HuH-7 (cell line): Measurements from ENCODE around the gene LPO.
A peak's percentile ranks its signal among the peaks of the same experiment; 100 is the strongest.

Experiments
- DNase-seq: peaks from one replicate; pipeline ENCODE4 v3.0.0; 2011; ENCODE audit warnings: low spot score

Gene LPO

DNA sequence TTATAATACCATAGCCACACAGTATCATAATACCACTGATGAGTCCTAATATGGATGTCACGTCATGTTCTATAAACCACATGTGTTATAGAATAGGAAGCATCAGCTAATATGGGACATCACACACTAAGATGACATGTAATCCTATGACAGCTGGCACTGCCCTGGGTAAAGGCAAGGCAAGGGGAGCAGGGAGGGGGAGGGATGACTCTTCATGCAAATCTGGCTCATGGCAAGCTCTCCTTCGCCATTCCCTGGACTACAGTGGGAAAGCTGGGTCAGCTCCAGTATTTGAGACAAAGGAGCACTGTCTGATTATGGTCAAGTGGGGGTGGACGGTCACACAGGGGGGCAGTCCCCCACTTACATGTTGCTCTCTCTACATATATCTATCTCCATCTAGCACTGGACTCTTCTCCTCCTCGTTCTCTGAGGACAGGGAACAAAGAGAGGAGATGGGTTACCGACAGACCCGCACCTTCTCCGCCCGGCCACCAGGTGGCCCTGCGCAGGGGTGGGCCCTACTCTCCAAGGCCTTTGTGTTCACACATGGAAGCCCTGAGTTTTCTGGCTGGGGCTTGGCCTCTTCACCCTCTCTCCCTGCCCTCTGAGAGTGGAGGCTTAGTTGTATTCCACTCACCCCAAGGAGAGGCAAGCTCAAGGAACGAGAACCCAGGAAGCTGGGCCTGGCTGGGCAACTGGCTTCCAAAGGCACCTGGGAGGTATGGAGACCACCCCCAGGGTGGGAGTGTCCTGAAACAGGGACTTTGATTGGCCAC lies 65.8 kb downstream of the LPO start:
- DNase-seq, result peak; percentile 97

- DNase-seq, result no peak
Observed at GRCh38 chr17:58304750-58305486, 66.5 kb downstream of the LPO start.

GRCh38 chr17:58305626-58306025 lies 67.2 kb downstream of the LPO start:
- DNase-seq, result no peak

GRCh38 chr17:58306131-58306951 lies 68.0 kb downstream of the LPO start:
- no peak for DNase-seq

GRCh38 chr17:58307468-58308172 lies 69.2 kb downstream of the LPO start:
- DNase-seq, result no peak

GRCh38 chr17:58308173-58308984 lies 70.0 kb downstream of the LPO start:
- peak; percentile 60 for DNase-seq

GRCh38 chr17:58308985-58309917 lies 70.9 kb downstream of the LPO start:
- DNase-seq, result no peak

- DNase-seq, result no peak
Observed at GRCh38 chr17:58309918-58310259, 71.5 kb downstream of the LPO start.

DNA sequence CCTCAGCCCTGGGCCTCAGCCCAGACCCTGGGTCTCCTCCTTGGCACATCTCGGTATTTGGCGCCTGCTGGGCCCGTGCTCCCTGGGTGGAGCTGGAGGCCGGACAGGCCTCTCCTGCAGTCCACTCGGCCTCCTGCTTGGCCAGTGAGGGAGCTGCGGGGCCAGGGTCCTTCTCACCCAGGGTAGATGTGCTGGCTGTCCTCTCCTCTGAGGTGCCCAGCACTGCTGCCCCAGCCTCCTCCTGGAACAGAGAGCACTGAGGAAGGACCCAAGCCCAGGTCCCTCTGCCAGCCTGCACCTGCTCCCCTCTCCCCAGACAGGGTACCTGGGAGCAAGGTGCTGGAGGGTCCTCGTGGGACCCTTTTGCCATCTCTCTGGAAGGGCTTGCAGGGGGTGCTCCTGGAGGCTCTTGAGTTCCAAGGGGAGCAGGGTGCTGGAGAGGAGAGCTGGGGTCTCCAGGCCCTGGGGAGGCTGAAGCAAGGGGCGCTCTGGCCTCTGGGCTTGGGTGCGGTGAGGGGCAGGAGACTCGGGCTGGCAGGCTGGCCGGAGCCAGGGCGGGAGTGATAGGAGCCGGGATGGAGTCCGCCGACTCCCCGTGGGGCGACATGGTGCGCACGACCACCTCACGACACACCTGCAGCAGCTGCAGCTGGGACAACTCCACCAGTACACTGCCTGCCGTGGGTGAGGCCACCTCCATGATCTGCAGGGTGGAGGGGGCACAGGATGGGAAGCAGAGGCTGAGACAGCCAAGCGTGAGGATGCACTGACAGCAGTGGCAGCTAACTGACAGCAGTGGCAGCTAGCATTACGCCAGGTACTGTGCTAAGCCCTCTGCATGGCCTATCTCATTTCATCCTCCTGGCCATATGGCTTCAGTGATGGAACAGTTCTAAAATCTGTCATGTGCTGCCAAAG lies 72.4 kb downstream of the LPO start:
- no peak for DNase-seq

DNA sequence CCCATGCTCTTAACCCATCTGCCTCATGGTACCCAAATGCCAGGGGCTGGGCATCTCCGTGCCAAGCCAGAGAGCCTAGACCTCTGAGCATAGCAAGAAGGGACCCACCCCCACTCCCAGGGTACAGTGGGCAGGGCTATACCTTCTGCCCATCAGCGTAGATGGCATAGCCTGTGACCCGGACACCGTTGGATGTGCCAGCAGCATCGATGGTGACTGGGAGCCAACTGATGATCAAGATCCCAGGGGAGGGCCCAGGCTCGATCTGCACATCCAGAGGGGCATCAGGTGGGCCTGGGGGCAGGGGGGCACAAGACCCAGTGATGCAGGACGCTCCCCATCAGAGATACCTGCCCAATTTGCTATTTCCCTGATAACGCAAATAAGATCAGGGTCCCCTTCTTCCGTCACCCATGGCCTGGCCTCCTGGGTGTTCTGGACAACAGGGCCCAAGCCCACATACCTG lies 73.1 kb downstream of the LPO start:
- no peak for DNase-seq

DNA sequence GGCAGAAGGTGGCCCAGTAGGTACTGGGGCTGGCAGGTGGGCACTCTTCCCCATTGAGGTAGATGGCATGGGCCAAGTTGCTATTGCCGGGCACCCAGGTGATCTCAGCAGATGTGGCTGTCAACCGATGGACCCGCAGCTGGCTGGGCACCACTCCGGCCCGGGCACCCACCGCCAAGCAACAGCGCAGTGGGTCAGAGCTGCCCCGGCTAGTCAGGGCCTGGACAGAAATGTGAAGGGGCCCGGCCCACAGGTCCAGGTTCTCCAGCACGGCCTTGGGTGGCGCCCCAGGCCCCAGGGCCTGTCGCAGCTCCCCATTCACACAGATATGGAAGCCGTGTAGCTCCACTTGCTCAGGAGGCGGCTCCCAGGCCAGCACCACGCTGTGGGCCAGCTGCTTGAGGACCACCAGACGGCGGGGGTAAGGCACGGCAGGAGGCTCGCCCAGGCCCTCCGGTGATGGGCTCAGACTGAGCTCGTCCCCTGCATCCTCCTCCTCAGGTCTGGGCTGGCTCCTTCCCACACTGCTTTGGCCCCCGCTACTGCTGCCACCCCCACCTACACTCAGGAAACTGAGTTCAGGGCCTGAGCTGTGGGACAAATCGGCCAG lies 73.7 kb downstream of the LPO start:
- DNase-seq, result no peak

DNA sequence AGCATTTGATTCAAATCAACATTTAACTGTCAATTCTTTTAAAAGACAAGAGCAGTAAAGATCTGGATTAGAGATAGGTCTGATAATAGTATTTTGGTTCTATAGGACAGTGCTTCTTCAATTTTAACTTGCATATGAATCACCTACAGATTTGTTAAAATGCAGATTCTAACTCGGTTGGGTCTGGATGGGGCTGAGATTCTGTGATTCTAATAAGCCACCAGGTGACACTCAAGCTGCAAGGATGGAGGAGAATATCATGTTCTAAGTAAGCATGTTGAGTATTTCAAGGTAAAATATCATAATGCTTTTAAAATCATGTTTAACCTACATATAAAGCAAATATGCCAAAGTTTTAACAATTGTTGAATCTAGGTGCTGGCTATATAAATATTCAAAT lies 74.4 kb downstream of the LPO start:
- DNase-seq, result no peak

- DNase-seq, result no peak
Observed at GRCh38 chr17:58313815-58314705, 75.7 kb downstream of the LPO start.

GRCh38 chr17:58314706-58315015 lies 76.3 kb downstream of the LPO start:
- DNase-seq, result no peak

GRCh38 chr17:58315281-58315711 lies 76.9 kb downstream of the LPO start:
- DNase-seq, result no peak

DNA sequence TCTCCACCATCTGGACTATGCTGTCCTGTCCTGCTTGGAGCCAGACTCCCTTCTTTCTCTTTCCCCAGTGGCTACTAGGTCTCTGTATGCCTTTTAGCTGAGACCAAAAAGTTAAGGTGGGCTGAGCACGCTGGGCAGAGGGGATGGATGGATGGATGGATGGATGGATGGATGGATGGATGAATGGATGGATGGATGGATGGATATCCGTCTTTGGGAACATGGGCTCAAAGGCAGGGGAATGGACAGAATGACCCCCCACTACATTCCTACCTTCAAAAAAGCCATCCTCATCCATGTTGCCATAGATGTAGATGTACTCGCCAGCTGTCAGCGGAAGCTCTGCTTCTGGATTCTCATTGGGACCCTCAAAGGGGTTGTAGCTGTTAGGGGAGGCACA lies 77.4 kb downstream of the LPO start:
- no peak for DNase-seq

GRCh38 chr17:58316260-58316960 lies 78.0 kb downstream of the LPO start:
- no peak for DNase-seq
